ENCODE results near the gene UNK.

Gene UNK

DNA sequence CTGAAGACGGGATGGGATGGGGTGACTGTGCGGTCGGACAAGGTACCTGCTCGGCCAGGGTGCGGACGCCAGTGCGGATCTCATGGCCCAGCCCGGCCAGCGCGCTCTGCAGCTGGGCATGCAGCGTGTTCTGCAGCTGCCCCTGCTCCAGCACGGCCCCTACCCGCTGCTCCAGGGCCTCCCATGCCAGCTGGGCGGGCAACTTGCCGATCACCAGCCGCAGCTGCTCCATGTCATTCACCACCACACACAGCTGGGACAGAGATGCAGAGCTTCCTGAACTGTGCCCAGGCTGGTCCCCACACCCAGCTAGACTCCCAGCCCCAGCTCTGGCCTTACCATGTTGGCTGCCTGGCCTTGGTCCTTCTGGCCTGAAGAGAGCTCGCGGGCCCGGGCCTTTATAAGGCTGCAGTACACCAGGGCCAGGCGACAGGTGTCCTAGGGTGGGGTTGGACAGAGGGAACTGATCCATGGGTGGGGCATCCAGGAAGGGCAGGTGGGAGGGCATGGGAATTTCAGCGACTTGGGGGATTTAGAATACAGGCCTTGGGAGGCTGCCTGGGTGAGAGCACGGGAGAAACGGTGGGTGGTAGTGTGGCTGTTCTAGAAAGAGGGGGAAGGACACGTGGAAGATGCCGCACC lies 49.8 kb downstream of the UNK start:
- DNase-seq (ENCODE audit: low spot score): no peak

- no peak for DNase-seq (ENCODE audit: low spot score)
These were observed 50.5 kb downstream of the UNK start for GRCh38 chr17:75834928-75835653.

GRCh38 chr17:75835654-75835987 lies 51.0 kb downstream of the UNK start:
- DNase-seq (ENCODE audit: low spot score): no peak

GRCh38 chr17:75836605-75837004 lies 52.0 kb downstream of the UNK start:
- DNase-seq (ENCODE audit: low spot score): no peak

GRCh38 chr17:75837899-75838298 lies 53.3 kb downstream of the UNK start:
- no peak for DNase-seq (ENCODE audit: low spot score)

DNA sequence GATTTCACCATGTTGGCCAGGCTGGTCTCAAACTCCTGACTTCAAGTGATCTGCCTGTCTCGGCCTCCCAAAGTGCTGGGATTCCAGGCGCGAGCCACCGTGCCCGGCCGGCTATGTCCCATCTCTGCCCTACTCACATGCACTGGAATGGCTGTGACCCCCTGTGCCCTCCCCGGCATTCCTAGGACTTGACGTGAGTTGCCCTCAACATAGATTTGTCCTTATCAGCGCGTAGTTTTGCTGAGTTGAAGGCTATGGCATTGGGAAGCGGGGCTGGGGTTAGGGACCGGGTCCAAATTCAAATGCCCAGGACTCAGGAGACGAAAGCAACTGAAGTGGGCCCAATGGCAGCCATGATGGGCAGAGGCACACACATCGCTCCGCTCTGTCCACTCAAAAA lies 53.8 kb downstream of the UNK start:
- no peak for DNase-seq (ENCODE audit: low spot score)

- DNase-seq (ENCODE audit: low spot score): no peak
These were observed 55.6 kb downstream of the UNK start for GRCh38 chr17:75839942-75840798.

GRCh38 chr17:75840799-75841164 lies 56.2 kb downstream of the UNK start:
- DNase-seq (ENCODE audit: low spot score): no peak

- DNase-seq (ENCODE audit: low spot score): no peak
These were observed 57.8 kb downstream of the UNK start for GRCh38 chr17:75842411-75842810.

GRCh38 chr17:75842963-75843576 lies 58.5 kb downstream of the UNK start:
- DNase-seq (ENCODE audit: low spot score): no peak

DNA sequence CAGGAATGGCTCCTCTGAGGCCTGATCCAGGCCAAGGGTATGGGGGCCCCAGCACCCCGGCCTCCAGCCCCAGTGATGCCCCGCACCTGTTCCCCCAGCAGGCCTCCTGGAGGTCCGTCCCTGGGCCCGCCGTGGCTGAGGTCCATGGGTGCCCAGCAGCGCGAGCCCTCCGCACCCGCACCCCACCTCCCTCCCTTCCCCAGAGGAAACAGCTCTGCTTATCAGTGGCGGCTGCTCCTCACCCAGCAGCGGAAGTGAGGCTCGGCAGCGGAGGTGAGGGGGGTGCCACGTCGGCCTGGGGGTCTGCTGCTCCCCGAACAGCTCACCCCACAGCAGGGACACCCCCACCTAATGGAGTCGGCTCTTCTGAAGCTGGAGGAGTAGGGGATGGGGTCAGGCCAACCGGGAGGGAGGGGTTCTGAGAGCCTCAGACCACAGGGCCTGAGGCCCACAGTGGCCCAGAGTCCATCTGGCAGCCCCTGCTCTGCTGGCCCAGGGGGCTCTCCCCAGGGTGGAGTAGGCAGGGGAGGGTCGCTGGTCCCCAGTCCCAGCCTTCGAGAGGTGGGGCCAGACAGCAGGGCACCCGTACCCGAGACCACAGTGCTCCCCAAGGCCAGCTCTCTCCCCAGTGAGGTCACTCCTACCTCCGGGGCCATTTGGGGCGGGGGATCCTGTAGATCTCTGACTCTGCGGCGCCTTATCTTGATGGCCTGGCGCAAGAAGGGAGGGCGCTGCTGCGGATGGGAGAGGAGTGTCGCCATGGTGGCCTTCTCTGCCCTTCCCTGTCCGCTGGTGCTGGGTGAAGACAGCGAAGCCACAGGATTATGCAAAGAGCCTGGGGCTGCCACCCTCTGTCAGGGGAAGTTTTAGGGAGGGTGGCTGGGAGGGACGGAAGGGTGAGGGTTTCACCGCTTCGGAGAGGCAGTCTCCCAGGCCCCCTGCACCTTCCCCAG lies 59.2 kb downstream of the UNK start, which contains the start of gene UNC13D:
TSS of gene UNC13D (minus strand) at position 828 of the 953 bp plus-strand sequence. CDS start at position 761, 67 bp downstream.
- DNase-seq (ENCODE audit: low spot score): no peak

DNA sequence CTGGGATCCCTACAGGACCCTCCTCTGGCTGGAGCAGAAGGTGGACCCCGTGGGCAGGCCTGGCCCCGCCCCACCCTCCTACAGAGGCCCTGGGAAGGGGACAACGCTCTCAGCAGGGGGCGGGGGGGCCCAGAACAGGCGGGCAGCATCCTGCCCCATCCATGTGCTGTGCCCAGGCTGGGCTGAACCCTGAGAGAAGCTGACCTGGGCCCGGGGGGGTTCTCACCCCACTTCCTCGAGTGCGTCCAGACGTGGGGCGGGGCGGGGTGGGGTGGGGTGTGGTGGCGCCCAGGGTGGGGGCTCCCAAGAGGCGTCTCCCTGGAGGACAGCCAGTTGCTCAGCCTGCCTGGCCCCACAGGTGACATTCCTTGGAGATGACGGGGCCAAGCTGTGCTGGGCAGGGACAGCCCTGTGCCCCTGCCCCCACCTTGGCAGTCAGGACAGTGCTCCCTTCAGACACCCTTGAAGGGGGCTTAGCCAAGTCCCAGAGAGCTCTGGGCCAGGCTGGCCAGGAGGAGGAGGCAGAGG lies 60.0 kb downstream of the UNK start:
- no peak for DNase-seq (ENCODE audit: low spot score)

GRCh38 chr17:75845058-75845711 lies 60.6 kb downstream of the UNK start:
- peak; percentile 69 for DNase-seq (ENCODE audit: low spot score)

GRCh38 chr17:75845933-75846691 lies 61.5 kb downstream of the UNK start:
- no peak for DNase-seq (ENCODE audit: low spot score)

- DNase-seq (ENCODE audit: low spot score): no peak
These were observed 62.3 kb downstream of the UNK start for GRCh38 chr17:75846692-75847613.

DNA sequence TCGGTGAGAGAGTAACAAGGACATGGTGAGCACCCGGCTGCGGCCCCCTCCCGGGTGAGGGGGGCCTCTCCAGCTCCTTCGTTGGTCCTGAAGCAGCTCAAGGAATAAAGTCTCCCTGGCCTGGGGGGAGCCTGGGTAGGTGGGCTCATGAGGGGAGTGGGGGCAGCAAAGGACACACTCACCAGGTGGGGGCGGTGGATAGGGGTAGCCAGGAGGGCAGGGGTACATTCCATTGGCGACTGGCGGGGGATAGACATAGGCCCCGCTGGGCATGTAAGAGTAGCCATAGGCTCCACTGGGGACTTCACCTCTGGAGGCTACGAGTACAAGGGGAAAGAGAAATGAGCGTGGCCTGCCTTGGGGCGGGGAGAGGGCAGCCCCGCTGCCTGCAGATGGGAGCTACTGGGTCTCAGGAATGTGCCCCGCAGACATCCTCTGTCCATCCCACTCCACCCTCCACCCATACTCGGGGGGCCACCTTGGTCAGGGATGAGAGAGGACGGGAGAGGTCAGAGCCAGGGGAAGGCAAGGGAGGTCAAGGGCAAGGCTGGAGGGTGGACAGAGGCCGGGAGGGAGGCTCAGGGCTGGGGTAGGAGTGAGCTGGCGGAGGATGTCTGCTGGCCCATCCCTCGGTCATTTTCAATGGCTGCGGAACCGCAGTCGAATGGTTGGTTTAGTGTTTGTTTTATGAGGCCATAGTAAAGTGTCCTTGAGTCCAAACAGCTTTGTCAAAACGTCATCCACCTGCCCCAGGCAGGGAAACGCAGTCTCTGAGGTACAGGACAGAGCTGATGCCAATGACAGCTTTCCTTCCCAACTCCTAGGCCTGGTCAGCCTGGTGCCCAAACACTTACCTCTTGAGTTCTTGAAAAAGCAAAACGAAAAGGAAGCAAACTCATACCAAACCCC lies 63.3 kb downstream of the UNK start:
- no peak for DNase-seq (ENCODE audit: low spot score)

DNA sequence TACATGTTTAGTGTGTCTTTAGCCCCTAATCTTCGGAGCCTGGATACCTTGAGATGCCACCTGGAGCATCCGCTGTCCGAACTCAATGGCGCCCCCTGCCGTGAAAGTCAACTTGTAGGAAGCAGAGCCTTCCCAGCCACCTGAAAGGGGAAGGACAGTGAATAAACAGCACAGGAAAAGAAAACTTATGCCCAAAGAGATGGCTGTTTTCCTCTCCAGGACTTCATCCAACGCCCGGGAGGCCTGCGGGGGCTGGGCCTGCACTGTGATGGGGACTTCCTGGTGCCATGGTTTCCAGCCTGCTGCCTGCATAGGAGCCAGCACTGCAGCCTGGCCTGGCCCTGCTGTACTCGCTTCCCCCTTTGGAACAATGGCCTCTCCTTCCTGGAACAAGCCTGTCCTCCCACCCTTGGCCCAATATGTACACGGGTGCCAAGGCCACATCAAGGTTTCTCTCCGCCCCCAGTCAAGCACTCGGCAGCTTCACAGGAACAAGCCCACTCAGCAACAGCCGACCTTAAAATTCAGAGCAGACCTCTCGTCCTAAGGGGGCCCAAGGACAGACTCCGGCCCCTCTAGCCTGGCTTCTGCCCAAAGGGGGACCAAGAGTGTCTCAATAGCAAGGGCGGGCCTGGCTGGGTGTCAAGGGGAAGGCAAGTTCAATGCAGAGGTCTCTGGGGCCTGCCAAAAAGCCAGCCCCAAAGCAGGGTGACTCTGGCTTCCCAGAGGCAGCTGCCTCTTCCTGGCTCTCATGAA lies 64.1 kb downstream of the UNK start:
- peak; percentile 78 for DNase-seq (ENCODE audit: low spot score)

Measured in pons (tissue), 1 donor.